Loucy (cell line): ENCODE measurements around the gene DND1.

Source experiments
- H2AFZ ChIP-seq: fragments of 200-600 bp; sonication (generic); 2 replicates; pipeline ENCODE4 v1.6.0; 2016; ENCODE audit warnings: antibody characterized with exemption, mild to moderate bottlenecking, low read length, moderate library complexity
- H3F3A ChIP-seq: fragments of 200-600 bp; 2 replicates; pipeline ENCODE4 v1.6.0; 2016; ENCODE audit warnings: antibody characterized with exemption, low read depth, mild to moderate bottlenecking
- H3K27me3 ChIP-seq: fragments of 200-600 bp; sonication (generic); 2 replicates; pipeline ENCODE4 v1.6.1; 2014; ENCODE audit warnings: low read length, mild to moderate bottlenecking; ENCODE audit not compliant: insufficient read depth, poor library complexity, severe bottlenecking
- H3K36me3 ChIP-seq: fragments of 200-600 bp; sonication (generic); 2 replicates; pipeline ENCODE4 v1.6.1; 2016; ENCODE audit warnings: low read length; ENCODE audit not compliant: insufficient read depth
- H3K4me1 ChIP-seq: fragments of 200-600 bp; sonication (generic); 2 replicates; pipeline ENCODE4 v1.5.1; 2014; ENCODE audit warnings: low read length, mild to moderate bottlenecking; ENCODE audit not compliant: insufficient read depth, poor library complexity, severe bottlenecking
- H3K4me2 ChIP-seq: fragments of 200-600 bp; sonication (generic); 2 replicates; pipeline ENCODE4 v1.6.0; 2014; ENCODE audit warnings: antibody characterized with exemption, low read length, low read depth, mild to moderate bottlenecking; ENCODE audit not compliant: poor library complexity, severe bottlenecking
- H3K4me3 ChIP-seq: fragments of 200-600 bp; sonication (generic); 2 replicates; pipeline ENCODE4 v1.5.1; 2014; ENCODE audit warnings: low read length, mild to moderate bottlenecking, mixed read lengths; ENCODE audit not compliant: poor library complexity, severe bottlenecking
- H3K79me2 ChIP-seq: fragments of 200-600 bp; sonication (generic); 2 replicates; pipeline ENCODE4 v1.6.1; 2014; ENCODE audit warnings: low read length; ENCODE audit not compliant: insufficient read depth
- H3K9ac ChIP-seq: fragments of 200-600 bp; sonication (generic); 2 replicates; pipeline ENCODE4 v1.6.0; 2014; ENCODE audit warnings: mild to moderate bottlenecking, low read depth, low read length, moderate library complexity; ENCODE audit not compliant: poor library complexity, severe bottlenecking
- H3K9me2 ChIP-seq: fragments of 200-600 bp; sonication (generic); replicated peaks from 2 replicates; pipeline ENCODE4 v1.6.1; 2016; ENCODE audit warnings: low read depth, low read length, mixed read lengths
- H3K9me3 ChIP-seq: fragments of 200-600 bp; sonication (generic); 2 replicates; pipeline ENCODE4 v1.6.1; 2014; ENCODE audit warnings: mild to moderate bottlenecking, antibody characterized with exemption, low read length, low read depth; ENCODE audit not compliant: insufficient read depth
- H4K20me1 ChIP-seq: fragments of 200-600 bp; sonication (generic); 2 replicates; pipeline ENCODE4 v1.6.0; 2014; ENCODE audit warnings: antibody characterized with exemption, low read length, mild to moderate bottlenecking; ENCODE audit not compliant: insufficient read depth, poor library complexity, severe bottlenecking
- EZH2phosphoT487 ChIP-seq: fragments of 200-600 bp; IDR thresholded peaks from 2 replicates; pipeline ENCODE4 v1.6.1; 2018; ENCODE audit warnings: antibody characterized with exemption, mild to moderate bottlenecking, moderate library complexity, borderline replicate concordance
- TF ChIP-seq, protein P1 (sequence below): fragments of 200-600 bp; sonication (generic); conservative IDR thresholded peaks from 2 replicates; pipeline ENCODE4 v1.5.1; 2014; ENCODE audit warnings: mild to moderate bottlenecking, antibody characterized with exemption, low read length

Gene DND1

DNA sequence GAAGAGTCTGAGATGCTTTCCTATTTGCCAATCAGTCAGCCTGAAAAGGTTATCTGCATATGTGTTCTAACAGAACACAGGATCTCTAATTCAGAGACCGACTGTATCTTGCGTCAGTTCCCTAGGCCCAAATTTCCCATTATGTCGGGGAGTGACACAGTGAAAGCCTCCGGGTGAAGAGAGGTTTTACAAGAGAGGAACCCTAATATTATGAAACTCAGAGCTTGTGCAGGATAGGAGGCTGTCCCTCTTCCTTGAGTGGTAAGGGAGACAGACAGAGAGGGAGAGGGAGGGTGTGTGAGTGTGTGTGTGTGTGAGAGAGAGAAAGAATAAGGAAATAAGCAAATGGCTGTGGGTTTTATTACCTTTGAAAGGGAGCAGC lies 42.3 kb downstream of the DND1 start:
- Histone ChIP-seq H2AFZ (no peak overlapping the region), H3K4me3 (no peak overlapping the region), H3K4me2 (no peak overlapping the region), H3K27me3 (no peaks in the 10 kb centered on the region), H3K9me3 (no peaks in the 10 kb centered on the region), H3K4me1 (no peaks in the 10 kb centered on the region), H3K79me2 (no peaks in the 10 kb centered on the region), H3F3A (no peaks in the 10 kb centered on the region), H4K20me1 (no peaks in the 10 kb centered on the region), H3K9ac (no peak overlapping the region), H3K36me3 (no peaks in the 10 kb centered on the region), H3K9me2 (no peaks in the 10 kb centered on the region)
- TF ChIP-seq EZH2phosphoT487, result no peak
- TF ChIP-seq, protein P1, sequence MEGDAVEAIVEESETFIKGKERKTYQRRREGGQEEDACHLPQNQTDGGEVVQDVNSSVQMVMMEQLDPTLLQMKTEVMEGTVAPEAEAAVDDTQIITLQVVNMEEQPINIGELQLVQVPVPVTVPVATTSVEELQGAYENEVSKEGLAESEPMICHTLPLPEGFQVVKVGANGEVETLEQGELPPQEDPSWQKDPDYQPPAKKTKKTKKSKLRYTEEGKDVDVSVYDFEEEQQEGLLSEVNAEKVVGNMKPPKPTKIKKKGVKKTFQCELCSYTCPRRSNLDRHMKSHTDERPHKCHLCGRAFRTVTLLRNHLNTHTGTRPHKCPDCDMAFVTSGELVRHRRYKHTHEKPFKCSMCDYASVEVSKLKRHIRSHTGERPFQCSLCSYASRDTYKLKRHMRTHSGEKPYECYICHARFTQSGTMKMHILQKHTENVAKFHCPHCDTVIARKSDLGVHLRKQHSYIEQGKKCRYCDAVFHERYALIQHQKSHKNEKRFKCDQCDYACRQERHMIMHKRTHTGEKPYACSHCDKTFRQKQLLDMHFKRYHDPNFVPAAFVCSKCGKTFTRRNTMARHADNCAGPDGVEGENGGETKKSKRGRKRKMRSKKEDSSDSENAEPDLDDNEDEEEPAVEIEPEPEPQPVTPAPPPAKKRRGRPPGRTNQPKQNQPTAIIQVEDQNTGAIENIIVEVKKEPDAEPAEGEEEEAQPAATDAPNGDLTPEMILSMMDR, result no peak

DNA sequence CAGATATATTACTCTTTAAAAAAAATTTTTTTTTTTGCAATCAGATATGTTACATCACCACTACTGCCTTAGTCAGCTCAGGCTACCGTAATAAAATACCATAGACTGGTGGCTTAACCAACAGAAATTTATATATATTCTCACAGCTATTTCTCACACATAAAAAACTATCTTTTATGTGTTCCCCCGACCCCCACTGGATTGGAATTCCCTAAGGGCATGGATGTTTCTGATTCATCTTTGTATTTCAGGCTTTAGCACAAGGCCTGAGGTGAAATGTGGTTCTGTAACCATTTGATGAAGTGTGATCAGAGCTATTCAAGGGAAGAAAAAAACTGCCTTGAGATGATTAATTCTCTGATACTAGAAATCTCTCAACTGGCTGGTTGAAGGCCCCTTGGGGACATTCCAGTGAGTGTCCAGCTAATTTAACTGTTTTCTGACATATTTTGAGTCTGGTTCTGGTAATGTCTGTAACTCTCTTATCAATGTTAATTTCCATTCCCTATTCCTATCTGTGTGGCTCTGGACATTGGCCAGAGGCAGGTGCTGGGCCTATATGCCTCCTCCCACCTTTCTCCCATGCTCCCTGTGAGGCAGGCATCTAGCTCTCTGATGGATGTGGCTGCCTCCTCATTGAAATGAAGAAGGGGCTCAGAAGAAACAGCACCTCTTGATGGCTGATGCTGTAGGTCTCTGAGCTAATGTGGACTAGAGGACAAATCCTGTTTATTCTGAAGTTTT lies 42.9 kb downstream of the DND1 start:
- Histone ChIP-seq H2AFZ (no peak overlapping the region), H3K9me3 (no peaks in the 10 kb centered on the region), H3K4me1 (no peaks in the 10 kb centered on the region), H3K4me3 (no peak overlapping the region), H3K79me2 (no peaks in the 10 kb centered on the region), H3F3A (no peaks in the 10 kb centered on the region), H3K4me2 (no peak overlapping the region), H3K9ac (no peak overlapping the region), H3K36me3 (no peaks in the 10 kb centered on the region), H4K20me1 (no peaks in the 10 kb centered on the region), H3K27me3 (no peaks in the 10 kb centered on the region), H3K9me2 (no peaks in the 10 kb centered on the region)
- no peak for TF ChIP-seq EZH2phosphoT487
- TF ChIP-seq, protein P1, result no peak

DNA sequence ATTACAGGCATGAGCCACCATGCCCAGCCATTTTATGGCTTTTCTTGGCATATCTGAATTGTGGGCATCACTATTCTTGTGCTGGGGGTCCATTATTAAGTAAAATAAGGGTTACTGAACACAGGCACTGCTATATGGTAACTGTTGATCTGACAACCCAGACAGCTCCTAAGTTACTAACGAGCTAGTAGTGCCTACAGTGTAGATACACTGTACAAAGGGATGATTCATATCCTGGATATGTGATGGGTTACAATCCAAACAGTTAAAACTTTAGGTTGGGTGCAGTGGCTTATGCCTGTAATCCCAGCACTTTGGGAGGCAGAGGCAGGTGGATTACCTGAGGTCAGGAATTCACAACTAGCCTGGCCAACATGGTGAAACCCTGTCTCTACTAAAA lies 44.7 kb downstream of the DND1 start:
- Histone ChIP-seq H3K9me3 (no peaks in the 10 kb centered on the region), H3K27me3 (no peaks in the 10 kb centered on the region), H4K20me1 (no peaks in the 10 kb centered on the region), H3F3A (no peaks in the 10 kb centered on the region), H3K4me3 (no peak overlapping the region), H3K4me1 (no peaks in the 10 kb centered on the region), H3K9me2 (no peaks in the 10 kb centered on the region), H2AFZ (no peak overlapping the region), H3K4me2 (no peak overlapping the region), H3K79me2 (no peaks in the 10 kb centered on the region), H3K36me3 (no peaks in the 10 kb centered on the region), H3K9ac (no peak overlapping the region)
- no peak for TF ChIP-seq EZH2phosphoT487
- TF ChIP-seq, protein P1, result no peak
